Fibroblast of mammary gland (primary cell): Measurements from ENCODE around the gene PRR35.

Source experiments
- DNase-seq: peaks from one replicate; pipeline ENCODE4 v3.0.0-alpha.2; 2010; ENCODE audit warnings: low read depth
- H3K4me3 ChIP-seq: 2 replicates; pipeline ENCODE4 v1.5.1; 2011; ENCODE audit warnings: low read depth, mild to moderate bottlenecking, low read length, moderate library complexity; ENCODE audit not compliant: control insufficient read depth
- CTCF ChIP-seq: conservative IDR thresholded peaks from 2 replicates; pipeline ENCODE4 v1.5.1; 2011; ENCODE audit warnings: low read depth, low read length, inconsistent platforms; ENCODE audit not compliant: control insufficient read depth, insufficient read depth

PRR35 gene

GRCh38 chr16:557463-558297 is 2.5 kb upstream of the PRR35 start:
- TF ChIP-seq CTCF = no peak
- H3K4me3 ChIP-seq = no peak overlapping the region
- no peak for DNase-seq

- no peak for TF ChIP-seq CTCF
- DNase-seq = no peak
- H3K4me3 ChIP-seq = no peak overlapping the region
These were observed 1.7 kb upstream of the PRR35 start for GRCh38 chr16:558298-559020.

GRCh38 chr16:559021-559380 is 1.2 kb upstream of the PRR35 start:
- H3K4me3 ChIP-seq = no peak overlapping the region
- TF ChIP-seq CTCF = no peak
- no peak for DNase-seq

- H3K4me3 ChIP-seq = no peak overlapping the region
- no peak for TF ChIP-seq CTCF
- no peak for DNase-seq
These were observed 587 bp upstream of the PRR35 start for GRCh38 chr16:559411-560203.

GRCh38 chr16:560701-561412 is 663 bp downstream of the PRR35 start:
- TF ChIP-seq CTCF = no peak
- H3K4me3 ChIP-seq = no peak overlapping the region
- DNase-seq = no peak

GRCh38 chr16:561413-561794 is 1.2 kb downstream of the PRR35 start:
- no peak overlapping the region for H3K4me3 ChIP-seq
- TF ChIP-seq CTCF = no peak
- DNase-seq = no peak
